ENCODE results near the gene ADAMTS13.

DNA sequence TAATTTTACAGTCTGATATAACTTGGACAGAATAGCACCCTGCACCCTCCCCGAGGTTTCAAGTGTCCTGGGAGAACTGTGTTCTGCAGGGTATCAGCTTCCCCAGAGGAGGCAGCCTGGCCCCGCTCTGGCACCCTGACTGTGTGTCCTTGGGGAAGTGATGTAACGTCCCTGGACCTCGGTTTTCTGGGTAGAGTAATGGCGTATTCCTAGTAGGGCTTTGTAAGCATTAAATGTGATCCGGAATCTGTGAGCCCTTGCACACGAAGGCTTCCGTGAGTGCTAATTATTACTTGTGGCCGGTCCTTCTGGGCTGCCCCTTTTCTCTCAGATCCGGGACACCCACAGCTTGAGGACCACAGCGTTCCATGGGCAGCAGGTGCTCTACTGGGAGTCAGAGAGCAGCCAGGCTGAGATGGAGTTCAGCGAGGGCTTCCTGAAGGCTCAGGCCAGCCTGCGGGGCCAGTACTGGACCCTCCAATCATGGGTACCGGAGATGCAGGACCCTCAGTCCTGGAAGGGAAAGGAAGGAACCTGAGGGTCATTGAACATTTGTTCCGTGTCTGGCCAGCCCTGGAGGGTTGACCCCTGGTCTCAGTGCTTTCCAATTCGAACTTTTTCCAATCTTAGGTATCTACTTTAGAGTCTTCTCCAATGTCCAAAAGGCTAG, 36.6 kb downstream of the ADAMTS13 start:
- TF ChIP-seq, protein P1, sequence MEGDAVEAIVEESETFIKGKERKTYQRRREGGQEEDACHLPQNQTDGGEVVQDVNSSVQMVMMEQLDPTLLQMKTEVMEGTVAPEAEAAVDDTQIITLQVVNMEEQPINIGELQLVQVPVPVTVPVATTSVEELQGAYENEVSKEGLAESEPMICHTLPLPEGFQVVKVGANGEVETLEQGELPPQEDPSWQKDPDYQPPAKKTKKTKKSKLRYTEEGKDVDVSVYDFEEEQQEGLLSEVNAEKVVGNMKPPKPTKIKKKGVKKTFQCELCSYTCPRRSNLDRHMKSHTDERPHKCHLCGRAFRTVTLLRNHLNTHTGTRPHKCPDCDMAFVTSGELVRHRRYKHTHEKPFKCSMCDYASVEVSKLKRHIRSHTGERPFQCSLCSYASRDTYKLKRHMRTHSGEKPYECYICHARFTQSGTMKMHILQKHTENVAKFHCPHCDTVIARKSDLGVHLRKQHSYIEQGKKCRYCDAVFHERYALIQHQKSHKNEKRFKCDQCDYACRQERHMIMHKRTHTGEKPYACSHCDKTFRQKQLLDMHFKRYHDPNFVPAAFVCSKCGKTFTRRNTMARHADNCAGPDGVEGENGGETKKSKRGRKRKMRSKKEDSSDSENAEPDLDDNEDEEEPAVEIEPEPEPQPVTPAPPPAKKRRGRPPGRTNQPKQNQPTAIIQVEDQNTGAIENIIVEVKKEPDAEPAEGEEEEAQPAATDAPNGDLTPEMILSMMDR (IDR thresholded peaks at IDR 0.05), result no peak
- TF ChIP-seq ZFX (IDR thresholded peaks at IDR 0.05; ENCODE audit: borderline replicate concordance), result no peak

Measured in 22Rv1 (cell line).